ENCODE results near the gene CBLN4.

The CBLN4 gene

GRCh38 chr20:56005389-56005715 is at the start of gene CBLN4:
Gene CBLN4, minus strand, starts transcription at chr20:56005519. Its CDS starts 1,348 bp downstream, at chr20:56004171.
- DNase-seq (ENCODE audit: low read depth) = no peak

DNA sequence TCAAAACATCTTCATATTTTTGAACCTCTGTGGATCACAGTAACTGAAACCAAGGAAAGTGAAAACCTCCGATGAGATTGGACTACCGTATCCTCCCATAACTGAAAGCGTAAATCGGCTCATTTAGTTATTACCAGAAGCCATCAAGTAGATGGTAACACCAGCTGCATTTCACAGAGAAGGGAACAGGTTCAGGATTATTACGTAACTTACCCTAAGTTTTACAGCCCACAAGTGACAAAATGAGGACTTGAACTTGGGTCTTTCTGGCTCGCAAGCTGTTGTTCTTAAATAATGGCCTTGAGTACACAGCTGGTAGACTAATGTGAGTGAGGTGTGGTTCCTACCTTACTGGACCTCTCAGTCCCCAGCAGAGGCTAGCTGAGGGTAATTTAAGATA is 37.9 kb upstream of the CBLN4 start:
- DNase-seq (ENCODE audit: low read depth) = no peak

DNA sequence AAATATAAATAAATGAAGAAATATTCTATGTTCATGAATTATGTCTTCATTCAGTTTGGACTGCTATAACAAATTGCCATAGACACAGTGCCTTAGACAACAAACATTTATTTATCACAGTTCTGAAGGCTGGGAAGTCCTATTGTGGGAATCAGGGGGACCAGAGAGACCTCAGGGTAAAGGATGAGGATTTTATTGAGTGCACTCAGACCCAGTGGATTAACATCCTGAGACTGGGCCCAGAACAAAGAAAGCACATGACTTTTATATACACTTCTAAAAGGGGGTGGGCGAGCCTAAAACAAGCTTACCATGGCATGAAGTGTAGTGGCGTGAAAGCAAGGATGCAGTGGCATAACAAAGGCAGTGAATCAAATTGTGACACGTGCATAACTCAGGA is 26.9 kb upstream of the CBLN4 start:
- DNase-seq (ENCODE audit: low read depth) = no peak

GRCh38 chr20:56018716-56019115 is 13.4 kb upstream of the CBLN4 start:
- no peak for DNase-seq (ENCODE audit: low read depth)

DNA sequence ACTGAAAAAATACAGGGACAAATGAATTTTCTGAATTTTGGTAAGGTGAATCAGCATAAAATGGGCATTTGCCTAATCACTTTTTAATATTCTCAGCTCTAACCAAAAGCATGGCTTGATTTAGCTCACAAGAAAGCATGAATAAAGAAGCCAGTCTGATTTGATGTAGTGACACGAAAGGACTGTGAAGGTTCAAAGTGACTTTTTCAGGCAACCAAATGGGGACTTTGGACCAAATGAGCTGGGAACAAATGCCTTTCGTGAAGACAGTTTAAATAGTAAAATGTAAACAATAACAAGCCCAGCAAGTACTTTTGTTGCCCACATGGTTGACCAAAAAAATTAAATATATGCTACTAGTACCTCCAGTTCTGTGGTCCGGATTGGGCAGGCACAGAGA is 12.9 kb upstream of the CBLN4 start:
- no peak for DNase-seq (ENCODE audit: low read depth)

DNA sequence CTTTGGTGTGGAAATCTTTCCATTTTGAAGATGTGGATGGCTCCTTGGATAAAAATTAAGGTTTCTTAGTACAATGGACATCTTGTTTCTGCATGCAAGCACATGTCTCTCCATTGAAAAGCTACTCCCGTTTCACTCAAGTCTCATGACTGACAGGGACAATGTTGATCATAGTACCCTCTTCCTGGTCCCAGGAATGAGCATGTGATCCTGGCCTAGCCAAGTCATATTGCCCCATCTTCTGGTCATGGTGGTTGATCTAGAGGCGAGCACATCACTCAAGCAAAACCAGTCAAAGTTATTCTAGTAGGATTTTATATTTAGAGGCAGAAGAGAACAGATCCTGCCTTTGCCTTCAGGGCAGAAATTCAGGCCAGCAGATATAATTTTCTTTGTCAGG is 12.2 kb upstream of the CBLN4 start:
- DNase-seq (ENCODE audit: low read depth) = no peak

DNA sequence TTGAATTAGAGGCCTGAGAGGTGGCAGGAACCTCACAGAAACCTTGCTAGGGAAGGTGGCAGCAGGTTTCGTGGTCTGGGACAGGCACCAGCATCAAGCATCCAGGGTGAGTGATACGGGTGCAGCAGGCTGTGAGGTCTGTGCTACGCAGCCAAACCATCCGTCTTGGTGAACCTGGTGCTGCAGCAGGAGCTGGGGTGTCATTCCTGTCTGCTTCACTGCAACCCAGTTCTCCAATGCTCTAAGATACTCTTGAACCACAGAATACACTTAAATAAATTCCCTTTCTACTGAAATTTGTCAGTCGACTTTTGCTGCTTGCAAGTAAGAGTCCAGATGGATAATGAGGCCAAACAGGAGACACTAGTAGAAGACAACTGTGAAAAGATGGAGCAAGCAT is 9.7 kb upstream of the CBLN4 start:
- DNase-seq (ENCODE audit: low read depth) = no peak

DNA sequence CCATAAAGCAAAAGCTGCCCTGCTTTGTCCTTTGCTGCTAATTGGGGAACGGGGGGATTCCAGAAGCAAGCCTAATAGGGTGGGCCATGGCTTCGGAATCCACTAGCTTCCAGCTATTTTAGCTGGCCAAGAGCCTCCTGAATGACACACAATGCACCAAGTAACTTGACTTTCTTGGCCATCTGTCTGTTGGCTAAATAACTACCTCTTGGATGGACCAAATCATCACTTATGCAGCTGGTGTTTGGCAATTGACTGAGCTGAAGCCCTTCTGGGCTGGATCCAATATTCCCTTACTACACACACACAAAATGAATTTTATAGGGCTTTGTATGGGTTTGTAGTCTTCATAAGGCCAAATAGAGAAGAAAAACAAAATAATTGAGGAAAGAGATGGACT is 8.8 kb upstream of the CBLN4 start:
- no peak for DNase-seq (ENCODE audit: low read depth)

DNA sequence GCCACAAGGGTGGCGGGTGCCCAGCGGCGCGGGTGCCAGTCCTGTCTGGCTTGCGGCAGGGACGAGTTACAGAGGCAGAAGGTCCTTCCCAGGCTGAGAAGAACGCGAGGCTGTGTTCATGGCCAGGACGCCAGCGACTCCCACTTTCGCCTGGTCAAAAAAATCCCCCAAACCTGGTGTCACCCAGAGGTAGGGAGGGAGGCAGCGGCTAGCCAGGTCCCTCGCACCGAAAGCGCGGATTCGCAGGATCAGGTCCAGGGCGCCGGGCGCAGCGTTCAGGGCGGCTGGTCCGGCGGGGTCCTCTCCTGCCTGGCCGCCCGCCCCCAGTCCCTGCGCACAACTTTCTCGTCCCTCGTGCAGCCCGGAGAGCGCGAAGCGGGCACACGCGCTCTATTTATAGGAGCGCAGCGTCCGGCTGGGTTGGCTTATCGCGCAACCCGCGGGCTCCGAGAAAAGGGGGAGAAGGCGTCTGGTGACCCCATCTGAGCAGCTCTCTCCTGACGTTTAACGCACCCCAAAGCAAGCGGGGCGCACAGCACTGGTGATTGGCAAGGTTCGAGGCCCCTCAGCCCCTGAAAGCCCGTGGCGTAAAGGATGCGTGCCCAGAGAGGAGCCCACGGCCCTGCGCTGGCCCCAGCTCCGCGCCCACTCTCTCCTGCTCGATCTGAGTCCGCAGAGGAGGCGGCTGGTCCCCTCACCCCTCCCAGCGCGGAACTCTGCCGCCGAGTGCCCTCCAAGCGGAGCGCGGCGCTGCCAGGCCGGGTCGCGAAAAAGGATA is 519 bp downstream of the CBLN4 start:
- no peak for DNase-seq (ENCODE audit: low read depth)

GRCh38 chr20:56004007-56004406 is 1.3 kb downstream of the CBLN4 start:
- DNase-seq (ENCODE audit: low read depth) = no peak

- DNase-seq (ENCODE audit: low read depth) = no peak
These were observed 2.2 kb downstream of the CBLN4 start for GRCh38 chr20:56002908-56003800.

GRCh38 chr20:56001890-56002289 is 3.4 kb downstream of the CBLN4 start:
- no peak for DNase-seq (ENCODE audit: low read depth)

DNA sequence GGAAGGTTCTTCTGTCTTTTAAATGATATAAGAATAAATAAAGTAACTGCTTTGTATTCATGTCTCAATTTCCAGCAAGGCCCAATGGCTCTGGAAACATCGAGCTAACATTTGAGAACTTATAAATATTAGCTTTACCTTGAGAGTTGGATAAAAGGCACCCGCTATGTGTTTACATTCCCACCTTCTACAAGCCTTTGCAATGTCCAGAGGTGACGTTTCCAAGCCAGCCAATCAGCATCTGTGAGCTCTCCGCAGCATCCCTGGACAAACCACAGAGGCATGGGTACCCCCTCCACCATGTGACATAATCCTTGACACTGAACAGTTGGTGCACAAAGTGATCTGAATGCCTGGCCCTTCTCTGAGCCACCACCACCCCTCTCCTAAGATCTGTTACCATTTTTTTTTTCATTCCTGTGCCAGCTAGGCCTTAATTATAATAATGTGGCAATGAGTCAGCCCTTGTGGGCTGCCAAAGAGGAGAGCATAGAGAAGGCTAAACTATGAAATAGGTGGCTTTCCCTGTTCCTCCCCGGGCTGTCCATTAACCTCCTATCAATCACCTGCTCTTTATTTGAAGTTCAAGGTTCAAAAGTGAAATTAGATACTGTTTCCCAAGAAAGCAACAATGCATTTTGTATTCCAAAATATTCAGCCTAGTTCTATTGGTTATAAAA is 4.1 kb downstream of the CBLN4 start:
- no peak for DNase-seq (ENCODE audit: low read depth)

- DNase-seq (ENCODE audit: low read depth) = no peak
These were observed 26.8 kb downstream of the CBLN4 start for GRCh38 chr20:55978550-55978949.

- no peak for DNase-seq (ENCODE audit: low read depth)
These were observed 27.4 kb downstream of the CBLN4 start for GRCh38 chr20:55977690-55978459.

DNA sequence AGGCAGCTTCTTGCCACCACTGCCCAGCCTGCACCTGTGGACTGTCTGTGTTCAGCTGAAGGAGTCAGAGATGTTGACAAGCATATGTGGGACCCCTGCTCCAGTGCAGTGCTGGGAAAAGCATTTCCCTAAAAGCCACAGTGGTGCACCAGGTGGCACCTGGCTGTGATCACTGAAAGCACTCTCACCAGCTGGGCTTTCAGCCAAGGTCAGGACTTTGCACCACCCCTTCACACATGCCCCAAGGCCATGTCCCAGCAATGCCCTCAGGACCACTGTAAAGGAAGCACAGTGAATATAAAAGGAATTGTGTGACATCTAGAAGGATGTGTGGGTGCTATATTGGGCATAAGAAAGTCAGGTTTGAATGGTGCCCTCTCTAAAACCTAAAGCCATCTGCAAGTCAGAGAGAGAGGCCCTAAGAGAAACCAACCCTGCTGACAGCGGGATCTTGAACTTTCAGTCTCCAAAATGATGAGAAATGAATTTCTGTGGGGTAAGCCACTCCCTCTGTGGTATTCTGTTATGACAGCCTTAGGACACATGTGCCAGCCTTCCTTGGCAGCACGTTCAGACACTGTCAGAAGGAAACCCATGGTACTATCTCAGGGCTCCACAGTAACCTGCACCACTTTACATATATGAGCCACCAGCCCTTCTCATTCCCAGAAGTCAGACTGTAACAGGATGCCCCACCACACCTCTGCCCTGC is 30.7 kb downstream of the CBLN4 start:
- no peak for DNase-seq (ENCODE audit: low read depth)

- no peak for DNase-seq (ENCODE audit: low read depth)
These were observed 40.5 kb downstream of the CBLN4 start for GRCh38 chr20:55964790-55965189.

GRCh38 chr20:55961376-55962330 is 43.7 kb downstream of the CBLN4 start:
- no peak for DNase-seq (ENCODE audit: low read depth)

GRCh38 chr20:55953201-55953600 is 52.1 kb downstream of the CBLN4 start:
- no peak for DNase-seq (ENCODE audit: low read depth)

DNA sequence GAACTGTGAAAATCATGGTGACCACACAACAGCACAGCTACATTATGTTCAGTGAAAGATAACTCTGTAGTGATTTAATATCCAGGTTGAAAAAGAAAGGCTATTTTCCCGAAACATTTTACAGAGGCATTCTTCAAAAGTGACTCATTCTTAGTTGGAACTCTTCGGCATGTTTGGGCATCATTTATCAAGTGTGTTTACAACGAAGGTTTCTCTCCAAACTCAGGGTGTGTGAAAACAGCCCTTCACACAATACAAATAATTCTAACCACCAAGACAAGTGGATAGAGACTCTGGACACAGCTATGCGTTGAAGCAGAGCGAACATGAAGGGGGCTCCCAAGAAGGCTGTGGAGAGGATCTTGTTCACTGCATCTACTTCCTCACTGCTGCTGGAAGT is 57.6 kb downstream of the CBLN4 start:
- DNase-seq (ENCODE audit: low read depth) = no peak
